ENCODE data around the gene ADGRL1.
"Not testable (repeated sequence)": the region's sequence is repeated elsewhere in the genome, so short reads cannot be mapped to it uniquely, and the experiment has no call there.

DNA sequence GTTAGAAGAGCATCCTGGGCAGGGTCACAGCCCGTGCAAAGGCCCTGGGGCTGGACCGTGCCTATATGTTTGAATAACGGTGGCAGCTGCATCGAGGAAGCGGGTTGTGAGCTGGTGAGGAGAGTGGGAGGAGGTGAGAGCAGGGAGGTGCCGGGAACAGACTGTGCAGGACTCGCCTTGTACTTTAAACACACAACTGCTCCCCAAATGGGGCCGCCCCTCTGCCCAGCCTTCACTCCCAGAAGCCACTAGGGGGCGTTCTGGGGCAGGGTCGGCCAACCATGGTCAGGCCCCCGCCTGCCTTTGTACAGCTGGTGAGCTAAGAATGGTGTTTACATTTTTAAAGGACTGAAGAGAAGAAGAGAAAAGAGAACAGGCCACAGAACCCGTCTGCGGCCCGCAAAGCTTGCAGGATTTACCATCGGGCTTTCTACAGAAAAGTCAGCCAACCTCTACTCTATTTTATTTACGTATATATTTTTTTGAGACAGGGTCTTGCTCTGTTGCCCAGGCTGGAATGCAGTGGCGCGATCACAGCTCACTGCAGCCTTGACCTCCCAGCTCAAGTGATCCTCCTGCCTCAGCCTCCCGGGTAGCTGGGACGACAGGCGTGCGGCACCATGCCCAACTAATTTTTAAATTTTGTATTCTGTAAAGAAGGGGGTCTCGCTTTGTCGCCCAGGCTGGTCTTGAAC, 5.7 kb downstream of the ADGRL1 start:
- peak; percentile 66 for TF ChIP-seq CTCF (IDR thresholded peaks at IDR 0.05)
- not testable (repeated sequence) for TF ChIP-seq EZH2 (IDR thresholded peaks at IDR 0.05; ENCODE audit: borderline replicate concordance, insufficient read depth, low read depth, low read length, poor library complexity, severe bottlenecking)

All from B cell (primary cell).